ENCODE results near the gene SMG1. TPM values are rescaled to one million over a fixed set of nuclear protein-coding genes. Genes with fewer than 3 reads are reported as not detected.

Gene SMG1
- total RNA-seq, 2 donors from 2014 or later, result 100 to 113 TPM

DNA sequence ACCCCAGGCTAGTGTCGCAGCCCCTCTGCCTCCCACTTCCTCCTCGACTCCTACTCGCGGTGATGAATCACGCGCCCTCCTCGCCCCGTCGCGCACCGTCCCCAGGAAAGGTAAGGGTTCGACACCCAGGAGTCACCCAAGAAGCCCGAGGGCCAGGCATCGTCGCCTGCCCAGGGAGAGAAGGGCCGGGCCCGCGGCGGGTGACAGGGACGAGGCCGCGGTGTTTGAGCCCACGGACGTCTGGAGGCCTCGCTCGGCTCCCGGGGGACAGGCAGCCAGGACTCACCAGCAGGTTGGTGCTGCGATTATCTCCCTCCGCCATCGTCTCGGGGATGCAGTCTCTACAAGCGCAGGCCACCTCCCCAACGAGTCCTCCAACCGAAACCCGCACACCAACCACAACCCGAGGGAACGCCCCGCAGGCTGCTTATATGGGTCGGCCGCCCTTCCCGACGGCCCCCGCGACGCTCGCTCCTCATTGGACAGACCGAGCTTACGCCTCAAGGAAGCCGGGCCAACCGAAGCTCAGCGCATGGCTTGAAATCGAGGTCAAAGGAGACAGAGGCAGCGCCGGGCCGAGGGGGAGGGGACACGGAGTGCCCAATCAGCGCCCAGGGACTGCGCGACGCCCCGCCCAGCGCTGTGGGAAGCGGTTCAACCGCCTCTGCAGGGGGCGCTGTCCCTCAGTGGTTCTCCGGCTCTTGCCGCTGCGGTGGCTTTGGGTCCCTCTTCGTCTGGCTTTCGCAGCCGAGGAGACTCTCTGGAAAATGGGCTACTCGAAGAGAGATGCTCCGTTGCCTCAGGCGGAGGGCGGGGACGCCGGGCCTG, 124.8 kb downstream of the SMG1 start, which contains the start of gene ARL6IP1:
Gene ARL6IP1, minus strand, starts transcription at position 405 of the 828 bp plus-strand sequence. Its CDS starts 83 bp downstream, at position 322.
- peak; percentile 99 for DNase-seq

DNA sequence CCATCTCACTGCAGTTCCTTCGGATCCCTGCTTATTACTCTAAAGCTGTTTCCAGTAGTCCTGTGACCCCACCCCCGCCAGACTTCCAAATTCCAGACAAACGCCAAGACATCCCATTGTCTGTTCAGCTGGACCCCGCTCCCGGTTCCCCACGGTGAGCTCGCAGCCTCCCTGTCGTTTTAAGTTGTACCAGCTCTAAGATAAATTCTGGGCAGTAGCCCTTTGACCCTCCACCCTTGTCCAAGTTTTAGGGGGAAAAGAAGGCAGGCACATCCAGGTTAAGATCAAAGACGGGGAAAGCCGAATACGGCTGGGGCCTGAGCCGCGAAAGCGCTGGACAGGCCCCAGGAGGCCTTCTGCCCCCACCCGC, 125.4 kb downstream of the SMG1 start:
- Histone ChIP-seq H3K9me3 (ENCODE audit: control insufficient read depth, low read length) (no peaks in the 10 kb centered on the region), H3K4me3 (ENCODE audit: low read length) (peak overlapping the region; percentile 96), H3K9ac (ENCODE audit: extremely low read depth, low read length, poor library complexity, severe bottlenecking) (peak overlapping the region; percentile 93), H3K36me3 (ENCODE audit: control insufficient read depth, insufficient read depth, low read length) (peaks cover 48% of the 10 kb centered on the region), H3K4me1 (ENCODE audit: control insufficient read depth, insufficient read depth, low read length) (peaks cover 13% of the 10 kb centered on the region), H3K27me3 (ENCODE audit: control insufficient read depth, insufficient read depth, low read length, poor library complexity, severe bottlenecking) (no peaks in the 10 kb centered on the region), H3K27ac (ENCODE audit: low read depth, low read length) (peak overlapping the region; percentile 81)
- peaks cover 40% of the 10 kb centered on the region for H3K4me1 Mint-ChIP-seq
- DNase-seq, result peak; percentile 62
- peaks cover 2% of the 10 kb centered on the region for H3K9me3 Mint-ChIP-seq
- H3K27ac Mint-ChIP-seq, result peak overlapping the region; percentile 93
- WGBS, 2 experiments (ENCODE audit: insufficient coverage in 1 of 2, insufficient read length in 1 of 2), result 0% methylated on average over 8 to 15 of the region's 15 CpGs
- H3K27me3 Mint-ChIP-seq (ENCODE audit: insufficient read depth), result no peaks in the 10 kb centered on the region
- TF ChIP-seq, protein P1, sequence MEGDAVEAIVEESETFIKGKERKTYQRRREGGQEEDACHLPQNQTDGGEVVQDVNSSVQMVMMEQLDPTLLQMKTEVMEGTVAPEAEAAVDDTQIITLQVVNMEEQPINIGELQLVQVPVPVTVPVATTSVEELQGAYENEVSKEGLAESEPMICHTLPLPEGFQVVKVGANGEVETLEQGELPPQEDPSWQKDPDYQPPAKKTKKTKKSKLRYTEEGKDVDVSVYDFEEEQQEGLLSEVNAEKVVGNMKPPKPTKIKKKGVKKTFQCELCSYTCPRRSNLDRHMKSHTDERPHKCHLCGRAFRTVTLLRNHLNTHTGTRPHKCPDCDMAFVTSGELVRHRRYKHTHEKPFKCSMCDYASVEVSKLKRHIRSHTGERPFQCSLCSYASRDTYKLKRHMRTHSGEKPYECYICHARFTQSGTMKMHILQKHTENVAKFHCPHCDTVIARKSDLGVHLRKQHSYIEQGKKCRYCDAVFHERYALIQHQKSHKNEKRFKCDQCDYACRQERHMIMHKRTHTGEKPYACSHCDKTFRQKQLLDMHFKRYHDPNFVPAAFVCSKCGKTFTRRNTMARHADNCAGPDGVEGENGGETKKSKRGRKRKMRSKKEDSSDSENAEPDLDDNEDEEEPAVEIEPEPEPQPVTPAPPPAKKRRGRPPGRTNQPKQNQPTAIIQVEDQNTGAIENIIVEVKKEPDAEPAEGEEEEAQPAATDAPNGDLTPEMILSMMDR (conservative IDR thresholded peaks at IDR 0.05), result no peak
- H3K36me3 Mint-ChIP-seq (ENCODE audit: low read depth), result peaks cover 30% of the 10 kb centered on the region
- H3K4me3 Mint-ChIP-seq, result peak overlapping the region; percentile 97

More for the DNA sequence above, 124.8 kb downstream of the SMG1 start, which contains the start of gene ARL6IP1:
- Mint-ChIP-seq H3K4me3 (peak within 1 kb of the TSS; percentile 97), H3K27me3 (ENCODE audit: insufficient read depth) (no peaks in the 10 kb centered on the region), H3K4me1 (peaks cover 46% of the 10 kb centered on the region), H3K36me3 (ENCODE audit: low read depth) (peaks cover 24% of the 10 kb centered on the region), H3K9me3 (peaks cover 2% of the 10 kb centered on the region), H3K27ac (peak within 1 kb of the TSS; percentile 96)
- peaks cover 42% of the 10 kb centered on the region for H3K36me3 ChIP-seq (ENCODE audit: control insufficient read depth, insufficient read depth, low read length)
- H3K4me3 ChIP-seq (ENCODE audit: low read length), result peak within 1 kb of the TSS; percentile 96
- peaks cover 13% of the 10 kb centered on the region for H3K4me1 ChIP-seq (ENCODE audit: control insufficient read depth, insufficient read depth, low read length)
- peak within 1 kb of the TSS; percentile 93 for H3K9ac ChIP-seq (ENCODE audit: extremely low read depth, low read length, poor library complexity, severe bottlenecking)
- WGBS, 2 experiments (ENCODE audit: insufficient coverage in 1 of 2, insufficient read length in 1 of 2), result 0 to 5% methylated on average over 28 to 77 of the region's 77 CpGs
- no peaks in the 10 kb centered on the region for H3K9me3 ChIP-seq (ENCODE audit: control insufficient read depth, low read length)
- H3K27me3 ChIP-seq (ENCODE audit: control insufficient read depth, insufficient read depth, low read length, poor library complexity, severe bottlenecking), result no peaks in the 10 kb centered on the region
- TF ChIP-seq, protein P1 (conservative IDR thresholded peaks at IDR 0.05), result peak; percentile 89
- H3K27ac ChIP-seq (ENCODE audit: low read depth, low read length), result peak within 1 kb of the TSS; percentile 91

DNA sequence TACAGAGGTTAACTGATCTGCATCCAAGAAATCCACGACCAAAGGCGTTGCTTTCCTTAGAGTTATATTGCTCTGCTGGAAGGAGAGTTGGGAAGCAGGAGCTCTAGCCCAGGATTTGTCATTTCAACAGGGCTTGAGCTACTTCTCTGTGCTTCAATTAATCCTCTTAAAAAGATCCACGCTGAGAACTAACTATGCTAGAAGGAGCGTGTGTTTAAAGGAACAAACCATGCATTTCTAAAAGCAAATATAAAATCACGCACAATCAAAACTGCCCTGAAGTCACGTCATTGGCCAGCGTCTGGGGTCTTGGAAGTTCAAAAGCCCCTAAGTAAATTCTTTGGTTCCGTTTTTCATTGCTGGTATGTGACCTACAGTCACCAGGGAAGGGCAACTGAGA, 125.9 kb downstream of the SMG1 start:
- Histone ChIP-seq H3K36me3 (ENCODE audit: control insufficient read depth, insufficient read depth, low read length) (peaks cover 53% of the 10 kb centered on the region), H3K4me3 (ENCODE audit: low read length) (peak overlapping the region; percentile 96), H3K9me3 (ENCODE audit: control insufficient read depth, low read length) (no peaks in the 10 kb centered on the region), H3K27ac (ENCODE audit: low read depth, low read length) (no peak overlapping the region), H3K4me1 (ENCODE audit: control insufficient read depth, insufficient read depth, low read length) (peaks cover 13% of the 10 kb centered on the region), H3K27me3 (ENCODE audit: control insufficient read depth, insufficient read depth, low read length, poor library complexity, severe bottlenecking) (no peaks in the 10 kb centered on the region), H3K9ac (ENCODE audit: extremely low read depth, low read length, poor library complexity, severe bottlenecking) (peak overlapping the region; percentile 93)
- Mint-ChIP-seq H3K4me1 (peaks cover 35% of the 10 kb centered on the region), H3K36me3 (ENCODE audit: low read depth) (peaks cover 34% of the 10 kb centered on the region), H3K27me3 (ENCODE audit: insufficient read depth) (no peaks in the 10 kb centered on the region), H3K9me3 (peaks cover 2% of the 10 kb centered on the region), H3K27ac (peak overlapping the region; percentile 93), H3K4me3 (peak overlapping the region; percentile 97)
- 1 to 2% methylated on average over 6 to 8 of the region's 8 CpGs for WGBS, 2 experiments (ENCODE audit: insufficient coverage in 1 of 2, insufficient read length in 1 of 2)
- DNase-seq, result no peak
- TF ChIP-seq, protein P1 (conservative IDR thresholded peaks at IDR 0.05), result no peak

Measured in endodermal cell (in vitro differentiated cells).